GM21576 (cell line): ENCODE results near the gene ELANE.

Experiments used
- ATAC-seq: cut with Tn5 transposase; IDR thresholded peaks from one replicate; pipeline ENCODE4 v1.9.1; 2021; ENCODE audit warnings: mild to moderate bottlenecking, moderate library complexity; ENCODE audit not compliant: unreplicated experiment

ELANE gene

GRCh38 chr19:852136-853013, at the start of gene ELANE:
Gene ELANE (plus strand): TSS chr19:852303. CDS start chr19:852329, 26 bp downstream.
- ATAC-seq = no peak

GRCh38 chr19:802498-803098, 49.5 kb upstream of the ELANE start:
- ATAC-seq = no peak

GRCh38 chr19:803099-803561, 49.0 kb upstream of the ELANE start:
- no peak for ATAC-seq

- ATAC-seq = no peak
Measured at GRCh38 chr19:803686-804418, 48.3 kb upstream of the ELANE start.

GRCh38 chr19:804419-805165, 47.5 kb upstream of the ELANE start:
- ATAC-seq = no peak

GRCh38 chr19:805166-805551, 46.9 kb upstream of the ELANE start:
- no peak for ATAC-seq

GRCh38 chr19:805600-806550, 46.2 kb upstream of the ELANE start:
- ATAC-seq = no peak

GRCh38 chr19:806815-807421, 45.2 kb upstream of the ELANE start:
- ATAC-seq = no peak

- no peak for ATAC-seq
Measured at GRCh38 chr19:807627-808422, 44.3 kb upstream of the ELANE start.

GRCh38 chr19:808423-808775, 43.7 kb upstream of the ELANE start:
- no peak for ATAC-seq

- no peak for ATAC-seq
Measured at GRCh38 chr19:810077-810855, 41.8 kb upstream of the ELANE start.

- ATAC-seq = no peak
Measured at GRCh38 chr19:810883-811489, 41.1 kb upstream of the ELANE start.

- ATAC-seq = no peak
Measured at GRCh38 chr19:811506-812048, 40.5 kb upstream of the ELANE start.

- ATAC-seq = no peak
Measured at GRCh38 chr19:812049-812746, 39.9 kb upstream of the ELANE start.

- ATAC-seq = no peak
Measured at GRCh38 chr19:812747-813218, 39.3 kb upstream of the ELANE start.
